Stimulated activated naive CD8-positive, alpha-beta T cell treated with anti-CD3 and anti-CD28 coated beads, Interleukin-15, Interleukin-2, amounts not matched to agents 100 U/mL and 50 U/mL, for 24 hours (primary cell): ENCODE measurements around the gene TCP11.

Source experiments
- ATAC-seq: fragments of 150-1000 bp; cut with Tn5 transposase; one replicate; pipeline ENCODE4 v1.10.0; 2021
- DNase-seq: peaks from one replicate; pipeline ENCODE4 v3.0.0; 2021

Gene TCP11

GRCh38 chr6:35080821-35081425 is 60.2 kb downstream of the TCP11 start:
- no peak for DNase-seq
- no peak for ATAC-seq

- ATAC-seq (no peak), DNase-seq (no peak)
Measured at GRCh38 chr6:35080016-35080680, 61.0 kb downstream of the TCP11 start.

GRCh38 chr6:35079311-35080000 is 61.7 kb downstream of the TCP11 start:
- no peak for DNase-seq

GRCh38 chr6:35078896-35079295 is 62.2 kb downstream of the TCP11 start:
- DNase-seq (no peak), ATAC-seq (no peak)

More at GRCh38 chr6:35079311-35080000, 61.7 kb downstream of the TCP11 start:
- ATAC-seq, result no peak

GRCh38 chr6:35078226-35078850 is 62.8 kb downstream of the TCP11 start:
- ATAC-seq (no peak), DNase-seq (no peak)

GRCh38 chr6:35077713-35078105 is 63.4 kb downstream of the TCP11 start:
- ATAC-seq (no peak), DNase-seq (no peak)

GRCh38 chr6:35076997-35077712 is 64.0 kb downstream of the TCP11 start:
- no peak for DNase-seq
- ATAC-seq, result no peak

GRCh38 chr6:35073766-35074471 is 67.2 kb downstream of the TCP11 start:
- ATAC-seq (no peak), DNase-seq (no peak)

- no peak for ATAC-seq
- DNase-seq, result no peak
Measured at GRCh38 chr6:35073211-35073610, 67.9 kb downstream of the TCP11 start.

GRCh38 chr6:35072698-35073055 is 68.5 kb downstream of the TCP11 start:
- ATAC-seq (no peak), DNase-seq (no peak)

GRCh38 chr6:35072051-35072697 is 69.0 kb downstream of the TCP11 start:
- DNase-seq, result no peak
- peak; percentile 16 for ATAC-seq

GRCh38 chr6:35071347-35071994 is 69.7 kb downstream of the TCP11 start:
- ATAC-seq (no peak), DNase-seq (no peak)

- no peak for ATAC-seq
- DNase-seq, result no peak
Measured at GRCh38 chr6:35070111-35070510, 71.0 kb downstream of the TCP11 start.

GRCh38 chr6:35069262-35069661 is 71.9 kb downstream of the TCP11 start:
- DNase-seq, result no peak
- no peak for ATAC-seq

GRCh38 chr6:35068644-35069043 is 72.5 kb downstream of the TCP11 start:
- ATAC-seq (no peak), DNase-seq (no peak)

- ATAC-seq (no peak), DNase-seq (no peak)
Measured at GRCh38 chr6:35068206-35068605, 72.9 kb downstream of the TCP11 start.
